NB4 (cell line): ENCODE results near the gene GRID2.

Experiments
- DNase-seq: peaks from one replicate; pipeline ENCODE4 v3.0.0; 2010; ENCODE audit warnings: low read depth
- H3K4me3 ChIP-seq: one replicate; pipeline ENCODE4 v1.5.1; 2011; ENCODE audit warnings: mild to moderate bottlenecking, low read depth, low read length, moderate library complexity
- MAX ChIP-seq: IDR thresholded peaks from 2 replicates; pipeline ENCODE4 v1.6.1; 2011; ENCODE audit warnings: low read depth, low read length
- MYC ChIP-seq: IDR thresholded peaks from 2 replicates; pipeline ENCODE4 v1.6.1; 2011; ENCODE audit warnings: low read depth, low read length
- POLR2A ChIP-seq: IDR thresholded peaks from 2 replicates; pipeline ENCODE4 v1.6.1; 2011; ENCODE audit warnings: mild to moderate bottlenecking; ENCODE audit not compliant: insufficient read length; ENCODE audit errors: extremely low read depth
- TF ChIP-seq, protein P1 (sequence below): IDR thresholded peaks from one replicate; pipeline ENCODE4 v1.5.1; 2012; ENCODE audit warnings: low read depth, low read length

The GRID2 gene

GRCh38 chr4:92840880-92841279 lies 537.1 kb downstream of the GRID2 start:
- no peak overlapping the region for H3K4me3 ChIP-seq
- DNase-seq, result no peak
- TF ChIP-seq POLR2A (no peak), MAX (no peak), MYC (no peak)
- TF ChIP-seq, protein P1, sequence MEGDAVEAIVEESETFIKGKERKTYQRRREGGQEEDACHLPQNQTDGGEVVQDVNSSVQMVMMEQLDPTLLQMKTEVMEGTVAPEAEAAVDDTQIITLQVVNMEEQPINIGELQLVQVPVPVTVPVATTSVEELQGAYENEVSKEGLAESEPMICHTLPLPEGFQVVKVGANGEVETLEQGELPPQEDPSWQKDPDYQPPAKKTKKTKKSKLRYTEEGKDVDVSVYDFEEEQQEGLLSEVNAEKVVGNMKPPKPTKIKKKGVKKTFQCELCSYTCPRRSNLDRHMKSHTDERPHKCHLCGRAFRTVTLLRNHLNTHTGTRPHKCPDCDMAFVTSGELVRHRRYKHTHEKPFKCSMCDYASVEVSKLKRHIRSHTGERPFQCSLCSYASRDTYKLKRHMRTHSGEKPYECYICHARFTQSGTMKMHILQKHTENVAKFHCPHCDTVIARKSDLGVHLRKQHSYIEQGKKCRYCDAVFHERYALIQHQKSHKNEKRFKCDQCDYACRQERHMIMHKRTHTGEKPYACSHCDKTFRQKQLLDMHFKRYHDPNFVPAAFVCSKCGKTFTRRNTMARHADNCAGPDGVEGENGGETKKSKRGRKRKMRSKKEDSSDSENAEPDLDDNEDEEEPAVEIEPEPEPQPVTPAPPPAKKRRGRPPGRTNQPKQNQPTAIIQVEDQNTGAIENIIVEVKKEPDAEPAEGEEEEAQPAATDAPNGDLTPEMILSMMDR, result no peak

DNA sequence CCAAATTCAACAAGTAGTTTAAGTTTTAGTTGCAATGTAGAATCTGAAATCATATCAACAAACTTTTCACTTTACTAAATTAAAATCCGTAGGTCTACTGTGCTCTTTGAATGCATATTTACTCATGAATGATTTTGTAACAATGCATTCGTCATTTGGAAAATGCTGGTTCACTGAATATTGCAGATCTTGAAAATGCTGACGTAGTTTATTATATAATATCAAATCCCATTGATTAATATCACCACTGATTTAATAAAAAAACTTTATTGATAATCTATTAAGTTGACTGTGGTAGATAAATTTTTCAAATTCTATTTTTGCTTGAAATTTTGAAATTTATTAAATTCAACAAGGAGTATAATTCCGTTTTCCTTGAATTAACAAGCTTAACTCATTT lies 540.0 kb downstream of the GRID2 start:
- H3K4me3 ChIP-seq, result no peak overlapping the region
- TF ChIP-seq MYC, result no peak
- TF ChIP-seq, protein P1, result no peak
- no peak for DNase-seq

- TF ChIP-seq POLR2A, result no peak
- TF ChIP-seq, protein P1, result no peak
- no peak for TF ChIP-seq MAX
- TF ChIP-seq MYC, result no peak
- H3K4me3 ChIP-seq, result no peak overlapping the region
- DNase-seq, result no peak
These were observed 543.3 kb downstream of the GRID2 start for GRCh38 chr4:92847026-92847425.

- H3K4me3 ChIP-seq, result no peak overlapping the region
- DNase-seq, result no peak
- TF ChIP-seq MAX, result no peak
- no peak for TF ChIP-seq POLR2A
- TF ChIP-seq MYC, result no peak
These were observed 558.7 kb downstream of the GRID2 start for GRCh38 chr4:92862509-92862908.

DNA sequence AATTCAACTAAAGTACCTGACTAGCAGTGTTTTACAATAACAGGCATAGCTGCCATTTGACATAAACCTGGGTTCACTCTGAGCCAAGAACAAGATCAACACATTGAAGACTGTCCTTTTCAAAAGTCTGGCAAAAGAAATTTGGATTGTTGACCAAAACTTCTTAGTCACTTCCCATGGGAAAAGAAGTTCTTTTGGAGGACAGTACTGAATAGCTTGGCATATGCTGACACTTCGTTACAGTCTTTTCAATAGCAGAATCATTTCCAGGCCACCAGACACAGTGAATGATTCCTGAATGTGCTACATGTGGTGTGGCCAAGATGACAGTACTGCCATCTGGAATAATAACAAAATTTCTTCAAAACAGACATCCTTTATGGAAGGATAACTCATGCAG lies 560.3 kb downstream of the GRID2 start:
- no peak overlapping the region for H3K4me3 ChIP-seq
- no peak for DNase-seq
- TF ChIP-seq, protein P1, result no peak
- TF ChIP-seq MAX (no peak), POLR2A (no peak), MYC (no peak)

DNA sequence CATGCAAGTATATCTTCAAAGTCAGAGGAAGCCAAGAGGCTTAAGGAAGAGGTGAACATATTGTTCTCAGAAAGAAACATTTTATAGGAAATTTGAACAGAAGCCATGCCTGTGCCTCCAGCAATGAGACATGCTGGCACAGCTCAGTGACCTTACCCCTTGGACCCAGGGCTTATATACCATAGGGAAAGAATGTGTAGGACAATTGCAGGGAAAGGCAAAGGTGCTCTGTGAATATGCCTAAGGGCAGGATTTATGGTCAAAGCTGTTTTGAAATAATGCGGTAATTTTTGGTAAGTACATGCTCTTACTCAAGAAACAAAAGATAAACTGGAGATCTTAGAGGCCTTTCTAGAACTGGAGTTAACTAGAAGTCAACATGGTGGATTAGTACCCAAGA lies 568.8 kb downstream of the GRID2 start:
- no peak overlapping the region for H3K4me3 ChIP-seq
- no peak for DNase-seq
- no peak for TF ChIP-seq MYC

DNA sequence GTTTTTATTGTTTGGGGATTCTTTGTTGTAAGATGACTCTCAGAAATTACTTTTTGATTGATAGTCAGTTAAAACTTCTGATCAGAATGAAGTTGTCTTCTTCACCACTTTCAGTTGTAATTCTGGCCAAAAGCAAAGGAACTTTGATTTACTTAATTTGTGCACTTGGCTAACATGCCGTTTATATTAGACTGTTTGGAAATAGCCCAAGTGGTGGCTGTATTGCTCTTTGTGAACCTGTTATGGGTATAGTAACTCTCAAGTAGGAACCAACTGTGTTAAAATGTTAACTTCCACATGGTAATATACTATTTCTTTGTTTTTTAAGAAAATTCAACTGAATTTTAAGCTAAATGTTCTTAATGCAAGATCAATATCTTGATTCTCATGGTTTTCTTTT lies 581.9 kb downstream of the GRID2 start:
- no peak overlapping the region for H3K4me3 ChIP-seq
- no peak for TF ChIP-seq POLR2A
- TF ChIP-seq, protein P1, result no peak
- no peak for DNase-seq
